Prostate gland (tissue), 2 donors: Measurements from ENCODE around the gene NLRP1. TPM values are rescaled to one million over a fixed set of nuclear protein-coding genes. Genes with fewer than 3 reads are reported as not detected.

ENCODE experiments used
- DNase-seq: peaks from one replicate; pipeline ENCODE4 v3.0.0-alpha.2; 2019; ENCODE audit warnings: low spot score
- H3K27ac ChIP-seq, 2 donors: fragments of 200-600 bp; sonication (generic); 2 replicates each; pipeline ENCODE4 v1.5.1; 2017 to 2019
- H3K27me3 ChIP-seq: fragments of 200-600 bp; sonication (generic); replicated peaks from 2 replicates; pipeline ENCODE4 v1.5.1; 2019; ENCODE audit not compliant: insufficient read depth
- H3K36me3 ChIP-seq, 2 donors: fragments of 200-600 bp; sonication (generic); 1 replicate in 1 of 2; 2 replicates in 1 of 2; pipeline versions ENCODE4 v1.5.1 to v1.8.1; 2017 to 2019
- H3K4me1 ChIP-seq: fragments of 200-600 bp; sonication (generic); replicated peaks from 2 replicates; pipeline ENCODE4 v1.5.1; 2019
- H3K4me3 ChIP-seq, 2 donors: fragments of 200-600 bp; sonication (generic); 2 replicates each; pipeline ENCODE4 v1.5.1; 2017 to 2019
- H3K9me3 ChIP-seq: fragments of 200-600 bp; sonication (generic); 2 replicates; pipeline ENCODE4 v1.5.1; 2017
- CTCF ChIP-seq, 4 experiments: fragments of 200-600 bp in 2 of 4; fragments of 450-650 bp in 2 of 4; sonication (generic) in 2 of 4; IDR thresholded peaks; 1 replicate in 3 of 4; 2 replicates in 1 of 4; pipeline ENCODE4 v1.5.1; 2016 to 2019; ENCODE audit warnings: antibody characterized with exemption in 4 of 4, mild to moderate bottlenecking in 2 of 4, moderate library complexity in 2 of 4
- POLR2A ChIP-seq: fragments of 450-650 bp; IDR thresholded peaks from one replicate; pipeline ENCODE4 v1.6.1; 2016; ENCODE audit warnings: antibody characterized with exemption, mild to moderate bottlenecking
- POLR2AphosphoS5 ChIP-seq: sonication (generic); formaldehyde crosslinking; IDR thresholded peaks from one replicate; pipeline ENCODE4 v1.6.1; 2017; ENCODE audit warnings: antibody characterized with exemption
- WGBS: methylation state at CpG from one replicate; pipeline ENCODE4 v1.1.5; 2018; 5-methylcytosine and 5-hydroxymethylcytosine counted together
- intact Hi-C: fragments of 100-400 bp; cut with DNase I; formaldehyde crosslinking; loops from one replicate; pipeline ENCODE4 v1.14.2; 2022
- total RNA-seq, 2 donors: library from RNA; depleted of rRNA; stranded (reverse); fragments of >200 nt; gene quantifications; one replicate each; pipeline ENCODE4 v1.1.0, GENCODE V29; 2016

NLRP1 gene
- total RNA-seq, 2 donors from 2014 or later = 10.7 to 29.9 TPM

- DNase-seq = no peak
- intact Hi-C loops = no loop called here
Observed at GRCh38 chr17:5595831-5596230, 11.5 kb upstream of the NLRP1 start.

GRCh38 chr17:5592382-5592781 lies 8.1 kb upstream of the NLRP1 start:
- no peak for DNase-seq
- 21% methylated on average over 7 of the region's 7 CpGs for WGBS
- Histone ChIP-seq H3K36me3 (no peaks in the 10 kb centered on the region), H3K4me3 (no peak overlapping the region), H3K4me1 (no peaks in the 10 kb centered on the region), H3K9me3 (no peaks in the 10 kb centered on the region), H3K27me3 (peaks cover 4% of the 10 kb centered on the region), H3K27ac (no peak overlapping the region)
- intact Hi-C loops = no loop called here
- peak in 3 of 4 experiments; percentile 62 to 66 (median 66) for TF ChIP-seq CTCF (IDR thresholded peaks at IDR 0.05)
- TF ChIP-seq POLR2AphosphoS5 = no peak

More at GRCh38 chr17:5595831-5596230, 11.5 kb upstream of the NLRP1 start:
- no peaks in the 10 kb centered on the region for H3K4me1 ChIP-seq
- WGBS = 76% methylated on average over 7 of the region's 7 CpGs
- TF ChIP-seq CTCF (IDR thresholded peaks at IDR 0.05) (no peak), POLR2AphosphoS5 (no peak), POLR2A (no peak)
- H3K27me3 ChIP-seq = peaks cover 5% of the 10 kb centered on the region
- H3K4me3 ChIP-seq = no peak overlapping the region
- H3K27ac ChIP-seq = no peak overlapping the region
- no peaks in the 10 kb centered on the region for H3K36me3 ChIP-seq
- no peaks in the 10 kb centered on the region for H3K9me3 ChIP-seq

GRCh38 chr17:5591966-5592365 lies 7.7 kb upstream of the NLRP1 start:
- H3K36me3 ChIP-seq = no peaks in the 10 kb centered on the region
- H3K9me3 ChIP-seq = no peaks in the 10 kb centered on the region
- TF ChIP-seq CTCF (IDR thresholded peaks at IDR 0.05) (no peak), POLR2AphosphoS5 (no peak), POLR2A (no peak)
- H3K27ac ChIP-seq = no peak overlapping the region
- peaks cover 4% of the 10 kb centered on the region for H3K27me3 ChIP-seq
- intact Hi-C loops = no loop called here
- no peak for DNase-seq
- no peaks in the 10 kb centered on the region for H3K4me1 ChIP-seq
- 68% methylated on average over 11 of the region's 11 CpGs for WGBS
- H3K4me3 ChIP-seq = no peak overlapping the region

- no peak overlapping the region for H3K27ac ChIP-seq
- H3K4me1 ChIP-seq = no peaks in the 10 kb centered on the region
- TF ChIP-seq POLR2AphosphoS5 (no peak), POLR2A (no peak), CTCF (IDR thresholded peaks at IDR 0.05) (no peak)
- no peaks in the 10 kb centered on the region for H3K36me3 ChIP-seq
- no peaks in the 10 kb centered on the region for H3K9me3 ChIP-seq
- H3K27me3 ChIP-seq = peaks cover 2% of the 10 kb centered on the region
- no peak overlapping the region for H3K4me3 ChIP-seq
- 86% methylated on average over 6 of the region's 6 CpGs for whole genome bisulfite sequencing
- DNase-seq = no peak
- intact Hi-C loops = loop anchor here (2.0 kb wide), 1 partner anchor 834 kb away; no protein-coding TSS in a partner anchor
Observed at GRCh38 chr17:5588584-5588983, 4.3 kb upstream of the NLRP1 start.

- Histone ChIP-seq H3K27ac (no peak overlapping the region), H3K4me3 (no peak overlapping the region), H3K27me3 (peaks cover 2% of the 10 kb centered on the region), H3K4me1 (no peaks in the 10 kb centered on the region), H3K9me3 (no peaks in the 10 kb centered on the region), H3K36me3 (no peaks in the 10 kb centered on the region)
- intact Hi-C loops = loop anchor here (2.0 kb wide), 1 partner anchor 835 kb away; no protein-coding TSS in a partner anchor
- WGBS = 34% methylated on average over 6 of the region's 6 CpGs
- peak; percentile 42 for DNase-seq
- no peak for TF ChIP-seq POLR2AphosphoS5
- no peak for TF ChIP-seq POLR2A
- peak; percentile 84 to 92 (median 88) for TF ChIP-seq CTCF (IDR thresholded peaks at IDR 0.05)
Observed at GRCh38 chr17:5587438-5588032, 3.2 kb upstream of the NLRP1 start.
